22Rv1 (cell line): ENCODE measurements around the gene MICB.

Experiments
- CTCF ChIP-seq: fragments of 450-650 bp; IDR thresholded peaks from 2 replicates; pipeline ENCODE4 v1.5.1; 2017; ENCODE audit warnings: mild to moderate bottlenecking
- ZFX ChIP-seq: fragments of 450-650 bp; IDR thresholded peaks from 2 replicates; pipeline ENCODE4 v1.6.1; 2017; ENCODE audit warnings: antibody characterized with exemption, borderline replicate concordance

DNA sequence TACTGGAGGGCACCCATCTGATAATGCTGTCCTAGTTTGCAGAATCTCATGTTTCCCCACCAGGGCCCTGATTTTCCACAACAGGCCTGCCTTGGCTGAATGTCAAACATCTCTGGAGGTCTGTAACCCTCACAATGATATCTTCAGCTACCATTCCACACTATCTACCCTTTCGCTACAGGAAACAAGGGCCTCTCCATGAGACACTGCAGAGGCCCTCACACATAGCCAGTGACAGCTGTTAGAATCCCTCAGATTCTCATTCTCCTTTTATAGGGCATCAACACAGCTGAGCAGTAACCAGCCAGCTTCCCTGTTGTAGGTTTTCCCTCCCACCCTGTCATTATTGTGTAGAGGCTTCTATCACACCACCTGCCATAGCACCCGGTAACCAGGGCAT lies 29.6 kb upstream of the MICB start:
- TF ChIP-seq CTCF (no peak), ZFX (no peak)
